GM19463 (cell line): ENCODE data around the gene SMARCB1.

Experiments
- ATAC-seq: cut with Tn5 transposase; IDR thresholded peaks from one replicate; pipeline ENCODE4 v1.9.1; 2021; ENCODE audit warnings: mild to moderate bottlenecking, moderate library complexity; ENCODE audit not compliant: unreplicated experiment

SMARCB1 gene

GRCh38 chr22:23874871-23875270 lies 88.1 kb downstream of the SMARCB1 start:
- no peak for ATAC-seq

GRCh38 chr22:23875801-23876200 lies 89.0 kb downstream of the SMARCB1 start:
- no peak for ATAC-seq

- no peak for ATAC-seq
Observed at GRCh38 chr22:23877566-23877965, 90.8 kb downstream of the SMARCB1 start.

- no peak for ATAC-seq
Observed at GRCh38 chr22:23878219-23878618, 91.5 kb downstream of the SMARCB1 start.

GRCh38 chr22:23882370-23882769 lies 95.6 kb downstream of the SMARCB1 start:
- ATAC-seq, result no peak

- ATAC-seq, result no peak
Observed at GRCh38 chr22:23883658-23884057, 96.9 kb downstream of the SMARCB1 start.

GRCh38 chr22:23884140-23884539 lies 97.4 kb downstream of the SMARCB1 start:
- ATAC-seq, result no peak
